HepG2 (cell line): ENCODE measurements around the gene NAIF1. TPM values are rescaled to one million over a fixed set of nuclear protein-coding genes. Genes with fewer than 3 reads are reported as not detected.
A peak's percentile ranks its signal among the peaks of the same experiment; 100 is the strongest.

ENCODE experiments used
- ARNT2 ChIP-seq: sonication (generic); formaldehyde crosslinking; IDR thresholded peaks from 2 replicates; pipeline ENCODE4 v1.8.0; 2022; ENCODE audit warnings: mild to moderate bottlenecking, low read depth, missing genetic modification reagents, moderate library complexity
- GTF3A ChIP-seq: sonication (generic); formaldehyde crosslinking; conservative IDR thresholded peaks from 2 replicates; pipeline ENCODE4 v1.4.0; 2020; ENCODE audit warnings: mild to moderate bottlenecking, missing genetic modification reagents
- SMAD9 ChIP-seq: sonication (generic); formaldehyde crosslinking; IDR thresholded peaks from 2 replicates; pipeline ENCODE4 v1.5.1; 2020; ENCODE audit warnings: mild to moderate bottlenecking, missing genetic modification reagents
- SOX13 ChIP-seq, 3 experiments: fragments of 450-650 bp in 1 of 3; sonication (generic) in 1 of 3; formaldehyde crosslinking in 1 of 3; IDR thresholded peaks in 2 of 3; conservative IDR thresholded peaks in 1 of 3; 2 replicates each; pipeline versions ENCODE4 v1.5.0 to v1.6.1; 2016 to 2020; ENCODE audit warnings: antibody characterized with exemption in 1 of 3, mild to moderate bottlenecking in 1 of 3, missing compliant biosample characterization in 1 of 3, missing genetic modification reagents in 1 of 3, moderate library complexity in 1 of 3
- STAG1 ChIP-seq: sonication (generic); formaldehyde crosslinking; IDR thresholded peaks from 2 replicates; pipeline ENCODE4 v1.4.0; 2020; ENCODE audit warnings: missing genetic modification reagents
- TMF1 ChIP-seq: sonication (generic); formaldehyde crosslinking; IDR thresholded peaks from 2 replicates; pipeline ENCODE4 v1.8.1; 2022; ENCODE audit warnings: low read depth, missing genetic modification reagents
- YY1 ChIP-seq: IDR thresholded peaks from 2 replicates; pipeline ENCODE4 v1.6.1; 2011; ENCODE audit warnings: low read length, low read depth, moderate library complexity, mild to moderate bottlenecking; ENCODE audit not compliant: insufficient read depth, insufficient replicate concordance
- ZFP36 ChIP-seq: fragments of 150-350 bp; IDR thresholded peaks from 2 replicates; pipeline ENCODE4 v1.6.1; 2018; ENCODE audit warnings: borderline replicate concordance, low read length, low read depth; ENCODE audit not compliant: partially characterized antibody
- ZNF33B ChIP-seq: sonication (generic); formaldehyde crosslinking; IDR thresholded peaks from 2 replicates; pipeline ENCODE4 v1.5.1; 2020; ENCODE audit warnings: mild to moderate bottlenecking, missing genetic modification reagents
- ZNF546 ChIP-seq: sonication (generic); formaldehyde crosslinking; conservative IDR thresholded peaks from 2 replicates; pipeline ENCODE4 v1.8.1; 2023; ENCODE audit warnings: mild to moderate bottlenecking, missing genetic modification reagents
- ZNF550 ChIP-seq: sonication (generic); formaldehyde crosslinking; IDR thresholded peaks from 2 replicates; pipeline ENCODE4 v1.4.0; 2020; ENCODE audit warnings: mild to moderate bottlenecking, missing genetic modification reagents, borderline replicate concordance
- ZNF792 ChIP-seq: IDR thresholded peaks from 2 replicates; pipeline ENCODE4 v1.6.1; 2016
- polyA plus RNA-seq, 8 experiments: library from polyadenylated mRNA; depleted of rRNA in 3 of 8; stranded (reverse) in 7 of 8; unstranded in 1 of 8; fragments of >200 nt; fragmentation: Illumina TruSeq in 4 of 8; extraction: Trizol in 4 of 8; gene quantifications; 2 replicates each; pipeline versions ENCODE4 v1.2.1 to v1.2.3, GENCODE V29; 2011 to 2016; ENCODE audit warnings: low read depth in 4 of 8, missing spikeins in 1 of 8, mixed read lengths in 1 of 8; ENCODE audit not compliant: insufficient read depth in 1 of 8
- total RNA-seq, 5 experiments: library from RNA; depleted of rRNA; stranded (reverse); fragments of >200 nt; fragmentation: Illumina TruSeq; extraction: Trizol; gene quantifications; 2 replicates each; pipeline ENCODE4 v1.2.3, GENCODE V29; 2016; ENCODE audit warnings: low read depth in 1 of 5
- TF ChIP-seq, protein P1 (sequence below): sonication (generic); formaldehyde crosslinking; IDR thresholded peaks from 2 replicates; pipeline ENCODE4 v1.4.0; 2020; ENCODE audit warnings: missing genetic modification reagents
- TF ChIP-seq, protein P2 (sequence below): sonication (generic); formaldehyde crosslinking; IDR thresholded peaks from 2 replicates; pipeline ENCODE4 v1.5.0; 2020; ENCODE audit warnings: mild to moderate bottlenecking, missing genetic modification reagents
- TF ChIP-seq, protein P3 (sequence below): sonication (generic); formaldehyde crosslinking; IDR thresholded peaks from 2 replicates; pipeline ENCODE4 v1.4.0; 2020; ENCODE audit warnings: mild to moderate bottlenecking, low read depth, missing genetic modification reagents
- TF ChIP-seq, protein P4 (sequence below): sonication (generic); formaldehyde crosslinking; IDR thresholded peaks from 2 replicates; pipeline ENCODE4 v1.4.0; 2020; ENCODE audit warnings: mild to moderate bottlenecking, missing genetic modification reagents
- TF ChIP-seq, protein P5 (sequence below): sonication (generic); formaldehyde crosslinking; IDR thresholded peaks from 2 replicates; pipeline ENCODE4 v1.4.0; 2020; ENCODE audit warnings: low read depth, mild to moderate bottlenecking, missing genetic modification reagents
- TF ChIP-seq, protein P6 (sequence below): sonication (generic); formaldehyde crosslinking; IDR thresholded peaks from 2 replicates; pipeline ENCODE4 v1.9.0; 2022; ENCODE audit warnings: missing genetic modification reagents, mild to moderate bottlenecking, borderline replicate concordance

Gene NAIF1
- total and polyA plus RNA-seq, 2 of the 13 experiments (the other 11 are each of a cell fraction or from before 2014, with no cell fraction given): 6.0 to 6.9 TPM

DNA sequence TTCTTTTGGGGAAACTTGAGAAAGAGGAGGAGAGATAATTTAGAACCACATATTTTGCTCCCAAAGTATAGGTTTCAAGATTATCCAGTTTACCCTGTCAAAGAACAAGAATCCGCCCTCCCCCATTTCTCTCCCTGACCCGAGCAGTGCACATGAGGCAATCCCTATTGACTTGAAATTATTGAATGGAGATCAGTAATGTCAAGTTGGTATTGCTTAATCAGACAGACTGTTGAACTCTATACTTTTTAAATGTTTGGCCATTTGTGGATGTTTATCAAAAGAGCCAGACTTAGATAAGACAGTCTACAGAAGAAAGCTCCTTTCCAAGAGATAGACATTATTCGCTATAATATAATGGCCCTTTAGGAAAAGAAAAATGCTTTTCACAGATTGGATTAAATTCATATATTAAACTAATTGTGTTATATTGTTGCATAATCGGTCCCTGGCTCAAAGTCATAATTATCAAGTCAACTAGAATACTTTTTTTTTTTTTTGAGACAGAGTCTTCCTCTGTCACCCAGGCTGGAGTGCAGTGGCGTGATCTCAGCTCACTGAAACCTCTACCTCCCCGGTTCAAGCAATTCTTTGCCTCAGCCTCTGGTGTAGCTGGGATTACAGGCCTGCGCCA, 6.2 kb upstream of the NAIF1 start (continued):
- TF ChIP-seq ARNT2 (no peak), TMF1 (CRISPR knock-in tag) (no peak), ZNF33B (CRISPR knock-in tag) (no peak), YY1 (no peak), GTF3A (CRISPR knock-in tag) (no peak), SOX13 (IDR thresholded peaks at IDR 0.05) (no peak), SOX13 (CRISPR knock-in tag; conservative IDR thresholded peaks at IDR 0.05 in 1 of 2, IDR thresholded peaks at IDR 0.05 in 1 of 2) (peak in 1 of 2 experiments; percentile 86; a peak in 2 of 4 replicates), ZNF546 (CRISPR knock-in tag) (no peak), STAG1 (no peak), ZNF792 (CRISPR knock-in tag) (no peak), ZFP36 (no peak), SMAD9 (no peak), ZNF550 (no peak)
- TF ChIP-seq, protein P1, sequence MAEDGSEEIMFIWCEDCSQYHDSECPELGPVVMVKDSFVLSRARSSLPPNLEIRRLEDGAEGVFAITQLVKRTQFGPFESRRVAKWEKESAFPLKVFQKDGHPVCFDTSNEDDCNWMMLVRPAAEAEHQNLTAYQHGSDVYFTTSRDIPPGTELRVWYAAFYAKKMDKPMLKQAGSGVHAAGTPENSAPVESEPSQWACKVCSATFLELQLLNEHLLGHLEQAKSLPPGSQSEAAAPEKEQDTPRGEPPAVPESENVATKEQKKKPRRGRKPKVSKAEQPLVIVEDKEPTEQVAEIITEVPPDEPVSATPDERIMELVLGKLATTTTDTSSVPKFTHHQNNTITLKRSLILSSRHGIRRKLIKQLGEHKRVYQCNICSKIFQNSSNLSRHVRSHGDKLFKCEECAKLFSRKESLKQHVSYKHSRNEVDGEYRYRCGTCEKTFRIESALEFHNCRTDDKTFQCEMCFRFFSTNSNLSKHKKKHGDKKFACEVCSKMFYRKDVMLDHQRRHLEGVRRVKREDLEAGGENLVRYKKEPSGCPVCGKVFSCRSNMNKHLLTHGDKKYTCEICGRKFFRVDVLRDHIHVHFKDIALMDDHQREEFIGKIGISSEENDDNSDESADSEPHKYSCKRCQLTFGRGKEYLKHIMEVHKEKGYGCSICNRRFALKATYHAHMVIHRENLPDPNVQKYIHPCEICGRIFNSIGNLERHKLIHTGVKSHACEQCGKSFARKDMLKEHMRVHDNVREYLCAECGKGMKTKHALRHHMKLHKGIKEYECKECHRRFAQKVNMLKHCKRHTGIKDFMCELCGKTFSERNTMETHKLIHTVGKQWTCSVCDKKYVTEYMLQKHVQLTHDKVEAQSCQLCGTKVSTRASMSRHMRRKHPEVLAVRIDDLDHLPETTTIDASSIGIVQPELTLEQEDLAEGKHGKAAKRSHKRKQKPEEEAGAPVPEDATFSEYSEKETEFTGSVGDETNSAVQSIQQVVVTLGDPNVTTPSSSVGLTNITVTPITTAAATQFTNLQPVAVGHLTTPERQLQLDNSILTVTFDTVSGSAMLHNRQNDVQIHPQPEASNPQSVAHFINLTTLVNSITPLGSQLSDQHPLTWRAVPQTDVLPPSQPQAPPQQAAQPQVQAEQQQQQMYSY: no peak
- TF ChIP-seq, protein P2, sequence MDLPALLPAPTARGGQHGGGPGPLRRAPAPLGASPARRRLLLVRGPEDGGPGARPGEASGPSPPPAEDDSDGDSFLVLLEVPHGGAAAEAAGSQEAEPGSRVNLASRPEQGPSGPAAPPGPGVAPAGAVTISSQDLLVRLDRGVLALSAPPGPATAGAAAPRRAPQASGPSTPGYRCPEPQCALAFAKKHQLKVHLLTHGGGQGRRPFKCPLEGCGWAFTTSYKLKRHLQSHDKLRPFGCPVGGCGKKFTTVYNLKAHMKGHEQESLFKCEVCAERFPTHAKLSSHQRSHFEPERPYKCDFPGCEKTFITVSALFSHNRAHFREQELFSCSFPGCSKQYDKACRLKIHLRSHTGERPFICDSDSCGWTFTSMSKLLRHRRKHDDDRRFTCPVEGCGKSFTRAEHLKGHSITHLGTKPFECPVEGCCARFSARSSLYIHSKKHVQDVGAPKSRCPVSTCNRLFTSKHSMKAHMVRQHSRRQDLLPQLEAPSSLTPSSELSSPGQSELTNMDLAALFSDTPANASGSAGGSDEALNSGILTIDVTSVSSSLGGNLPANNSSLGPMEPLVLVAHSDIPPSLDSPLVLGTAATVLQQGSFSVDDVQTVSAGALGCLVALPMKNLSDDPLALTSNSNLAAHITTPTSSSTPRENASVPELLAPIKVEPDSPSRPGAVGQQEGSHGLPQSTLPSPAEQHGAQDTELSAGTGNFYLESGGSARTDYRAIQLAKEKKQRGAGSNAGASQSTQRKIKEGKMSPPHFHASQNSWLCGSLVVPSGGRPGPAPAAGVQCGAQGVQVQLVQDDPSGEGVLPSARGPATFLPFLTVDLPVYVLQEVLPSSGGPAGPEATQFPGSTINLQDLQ: no peak
- TF ChIP-seq, protein P3, sequence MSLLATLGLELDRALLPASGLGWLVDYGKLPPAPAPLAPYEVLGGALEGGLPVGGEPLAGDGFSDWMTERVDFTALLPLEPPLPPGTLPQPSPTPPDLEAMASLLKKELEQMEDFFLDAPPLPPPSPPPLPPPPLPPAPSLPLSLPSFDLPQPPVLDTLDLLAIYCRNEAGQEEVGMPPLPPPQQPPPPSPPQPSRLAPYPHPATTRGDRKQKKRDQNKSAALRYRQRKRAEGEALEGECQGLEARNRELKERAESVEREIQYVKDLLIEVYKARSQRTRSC: no peak
- TF ChIP-seq, protein P4, sequence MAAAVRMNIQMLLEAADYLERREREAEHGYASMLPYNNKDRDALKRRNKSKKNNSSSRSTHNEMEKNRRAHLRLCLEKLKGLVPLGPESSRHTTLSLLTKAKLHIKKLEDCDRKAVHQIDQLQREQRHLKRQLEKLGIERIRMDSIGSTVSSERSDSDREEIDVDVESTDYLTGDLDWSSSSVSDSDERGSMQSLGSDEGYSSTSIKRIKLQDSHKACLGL (CRISPR knock-in tag): no peak
- TF ChIP-seq, protein P5, sequence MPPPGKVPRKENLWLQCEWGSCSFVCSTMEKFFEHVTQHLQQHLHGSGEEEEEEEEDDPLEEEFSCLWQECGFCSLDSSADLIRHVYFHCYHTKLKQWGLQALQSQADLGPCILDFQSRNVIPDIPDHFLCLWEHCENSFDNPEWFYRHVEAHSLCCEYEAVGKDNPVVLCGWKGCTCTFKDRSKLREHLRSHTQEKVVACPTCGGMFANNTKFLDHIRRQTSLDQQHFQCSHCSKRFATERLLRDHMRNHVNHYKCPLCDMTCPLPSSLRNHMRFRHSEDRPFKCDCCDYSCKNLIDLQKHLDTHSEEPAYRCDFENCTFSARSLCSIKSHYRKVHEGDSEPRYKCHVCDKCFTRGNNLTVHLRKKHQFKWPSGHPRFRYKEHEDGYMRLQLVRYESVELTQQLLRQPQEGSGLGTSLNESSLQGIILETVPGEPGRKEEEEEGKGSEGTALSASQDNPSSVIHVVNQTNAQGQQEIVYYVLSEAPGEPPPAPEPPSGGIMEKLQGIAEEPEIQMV: no peak
- TF ChIP-seq, protein P6, sequence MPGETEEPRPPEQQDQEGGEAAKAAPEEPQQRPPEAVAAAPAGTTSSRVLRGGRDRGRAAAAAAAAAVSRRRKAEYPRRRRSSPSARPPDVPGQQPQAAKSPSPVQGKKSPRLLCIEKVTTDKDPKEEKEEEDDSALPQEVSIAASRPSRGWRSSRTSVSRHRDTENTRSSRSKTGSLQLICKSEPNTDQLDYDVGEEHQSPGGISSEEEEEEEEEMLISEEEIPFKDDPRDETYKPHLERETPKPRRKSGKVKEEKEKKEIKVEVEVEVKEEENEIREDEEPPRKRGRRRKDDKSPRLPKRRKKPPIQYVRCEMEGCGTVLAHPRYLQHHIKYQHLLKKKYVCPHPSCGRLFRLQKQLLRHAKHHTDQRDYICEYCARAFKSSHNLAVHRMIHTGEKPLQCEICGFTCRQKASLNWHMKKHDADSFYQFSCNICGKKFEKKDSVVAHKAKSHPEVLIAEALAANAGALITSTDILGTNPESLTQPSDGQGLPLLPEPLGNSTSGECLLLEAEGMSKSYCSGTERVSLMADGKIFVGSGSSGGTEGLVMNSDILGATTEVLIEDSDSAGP (CRISPR knock-in tag): no peak
